ENCODE results near the gene C1QB.
A peak's percentile ranks its signal among the peaks of the same experiment; 100 is the strongest.

C1QB gene, protein sequence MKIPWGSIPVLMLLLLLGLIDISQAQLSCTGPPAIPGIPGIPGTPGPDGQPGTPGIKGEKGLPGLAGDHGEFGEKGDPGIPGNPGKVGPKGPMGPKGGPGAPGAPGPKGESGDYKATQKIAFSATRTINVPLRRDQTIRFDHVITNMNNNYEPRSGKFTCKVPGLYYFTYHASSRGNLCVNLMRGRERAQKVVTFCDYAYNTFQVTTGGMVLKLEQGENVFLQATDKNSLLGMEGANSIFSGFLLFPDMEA

GRCh38 chr1:22652881-22653316 is at the start of gene C1QB:
Gene C1QB, plus strand, starts transcription at chr1:22653236. Its CDS starts 6,227 bp downstream, at chr1:22659463.
- DNase-seq: no peak

DNA sequence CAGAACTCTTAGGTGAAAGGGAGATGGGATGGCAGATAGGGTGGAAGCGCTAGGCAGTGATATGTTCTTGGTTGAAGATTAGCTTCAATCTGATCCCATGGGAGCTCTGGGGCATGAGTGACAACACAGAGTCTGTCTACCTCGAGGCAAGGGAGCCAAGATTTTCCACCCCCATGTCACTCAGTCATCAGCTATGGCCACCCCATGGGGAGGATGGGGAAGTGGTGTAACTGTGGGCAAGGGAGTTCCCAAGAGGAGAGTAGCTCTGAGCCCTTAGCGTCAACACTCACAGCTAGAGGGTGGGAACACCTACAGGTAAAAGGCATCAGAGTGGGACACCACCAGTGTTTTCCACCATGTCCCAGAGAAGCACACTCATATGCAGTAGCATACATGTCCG is 46.9 kb upstream of the C1QB start:
- no peak for DNase-seq

- DNase-seq: no peak
These were observed 45.9 kb upstream of the C1QB start for GRCh38 chr1:22607154-22607553.

DNA sequence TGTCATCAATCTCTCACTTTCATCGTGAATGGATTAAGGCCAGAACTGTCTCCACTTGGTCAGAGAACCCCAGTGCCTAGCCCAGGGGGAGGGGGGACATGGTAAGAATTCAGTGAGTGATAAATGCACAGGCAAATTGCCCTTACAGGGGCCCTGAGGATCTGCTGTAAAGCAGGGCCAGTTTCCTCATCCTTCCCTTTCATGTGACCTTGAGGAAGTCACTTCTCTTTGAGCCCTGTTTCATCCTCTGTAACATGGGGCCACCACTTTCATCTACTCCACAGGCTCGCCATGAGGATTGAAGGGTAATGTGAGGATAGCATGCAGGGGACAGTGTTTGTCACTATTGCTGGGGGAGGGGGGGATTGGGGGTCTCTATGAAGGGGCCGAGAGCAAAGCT is 44.7 kb upstream of the C1QB start:
- no peak for DNase-seq

- no peak for DNase-seq
These were observed 43.7 kb upstream of the C1QB start for GRCh38 chr1:22609291-22609690.

- peak; percentile 28 for DNase-seq
These were observed 41.5 kb upstream of the C1QB start for GRCh38 chr1:22611530-22611947.

- no peak for DNase-seq
These were observed 40.1 kb upstream of the C1QB start for GRCh38 chr1:22612671-22613571.

DNA sequence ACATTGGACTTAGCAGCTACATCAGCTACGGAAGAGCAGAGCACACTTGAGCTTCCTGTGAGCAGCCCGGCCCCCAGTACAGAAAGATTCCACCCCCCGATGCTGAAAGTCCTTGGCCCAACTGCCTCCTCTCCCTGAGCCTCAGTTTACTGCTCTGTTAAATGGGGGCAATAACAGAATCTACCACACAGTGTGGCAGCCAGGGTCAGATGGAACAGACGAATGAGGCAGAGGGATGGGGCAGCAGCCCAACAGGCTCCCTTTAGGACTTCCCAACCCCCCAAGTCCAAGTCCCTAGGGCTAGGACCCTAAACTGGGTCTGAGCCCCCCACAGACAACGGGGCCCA is 39.5 kb upstream of the C1QB start:
- no peak for DNase-seq

DNA sequence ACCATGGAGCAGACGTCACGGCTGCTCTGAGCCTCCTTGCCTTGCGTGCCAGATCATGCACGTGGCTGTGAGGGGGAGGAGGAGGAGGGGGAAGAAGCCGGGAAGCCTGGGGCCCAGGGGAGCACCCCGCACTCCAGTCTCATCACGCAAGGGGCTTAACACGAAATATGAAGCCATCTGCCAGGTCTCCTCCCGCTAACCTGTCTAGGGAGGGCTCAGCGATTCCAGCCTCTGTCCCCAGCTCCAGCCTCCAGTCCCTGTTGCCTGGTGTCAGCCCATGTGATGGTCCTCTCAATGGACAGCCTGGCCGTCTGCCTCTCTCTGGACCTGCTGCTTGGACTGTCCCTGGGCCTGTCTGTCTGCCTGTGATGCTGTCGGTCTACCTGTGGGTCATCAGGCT is 39.1 kb upstream of the C1QB start:
- no peak for DNase-seq

- no peak for DNase-seq
These were observed 37.1 kb upstream of the C1QB start for GRCh38 chr1:22615886-22616285.

DNA sequence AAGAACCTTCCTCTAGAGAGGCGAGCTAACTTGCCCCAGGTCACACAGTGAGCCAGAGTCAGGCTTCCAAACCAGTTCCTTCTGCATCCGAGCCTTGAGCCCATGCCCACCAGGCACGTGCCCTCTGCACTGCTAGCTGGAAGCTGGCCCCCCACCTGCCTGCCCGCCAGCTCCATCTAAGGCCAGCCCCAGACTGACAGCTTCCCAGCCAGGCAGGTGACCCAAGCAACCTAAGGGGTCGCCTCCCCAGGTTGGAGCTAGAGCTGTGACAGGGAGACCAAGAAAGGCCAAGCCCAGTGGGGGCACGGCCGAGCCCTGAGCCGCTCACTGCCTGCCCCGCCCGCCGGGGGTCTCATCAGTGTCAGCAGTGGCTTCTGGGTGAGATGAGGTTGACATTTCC is 36.5 kb upstream of the C1QB start:
- no peak for DNase-seq

DNA sequence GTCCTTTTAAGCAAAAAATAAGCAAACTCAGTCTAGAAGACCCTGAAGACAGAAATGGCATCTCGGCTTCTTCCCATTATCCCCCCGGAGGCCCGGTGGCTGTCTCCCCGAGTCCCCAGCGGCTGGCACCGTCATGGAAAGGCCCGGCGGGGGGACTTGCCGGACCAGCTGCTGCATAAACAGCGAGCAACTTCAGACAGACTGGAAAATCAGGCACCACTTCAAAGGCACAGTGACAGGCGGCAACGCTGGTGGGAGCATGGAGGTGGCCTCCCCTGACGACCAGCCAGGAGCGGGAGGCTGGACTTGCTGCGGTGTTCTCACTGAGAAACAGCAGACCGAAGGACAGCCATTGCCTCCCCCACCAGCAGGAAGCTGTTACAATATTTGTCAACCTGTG is 35.0 kb upstream of the C1QB start:
- DNase-seq: no peak

GRCh38 chr1:22619252-22619651 is 33.8 kb upstream of the C1QB start:
- no peak for DNase-seq

- DNase-seq: no peak
These were observed 33.2 kb upstream of the C1QB start for GRCh38 chr1:22619798-22620197.

DNA sequence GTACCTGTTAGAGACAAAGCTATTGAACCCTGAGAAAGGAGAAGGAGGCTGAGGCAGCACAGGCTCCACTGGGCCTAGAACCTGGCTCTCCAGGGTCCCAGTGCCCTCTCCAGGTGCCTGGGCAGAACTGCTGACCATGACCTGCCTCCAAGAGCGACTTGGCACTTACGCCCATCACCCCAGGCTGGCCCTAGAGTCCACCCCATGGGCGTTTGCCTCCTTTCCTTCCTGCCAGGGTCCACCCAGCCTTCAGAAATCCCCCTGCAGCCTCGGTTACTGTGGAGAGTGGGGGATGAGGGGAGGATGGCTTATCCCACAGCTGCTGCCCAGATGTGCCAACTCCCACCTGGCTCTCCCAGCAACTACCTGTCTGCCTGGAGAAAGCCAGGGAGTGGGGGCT is 31.3 kb upstream of the C1QB start:
- DNase-seq: no peak

DNA sequence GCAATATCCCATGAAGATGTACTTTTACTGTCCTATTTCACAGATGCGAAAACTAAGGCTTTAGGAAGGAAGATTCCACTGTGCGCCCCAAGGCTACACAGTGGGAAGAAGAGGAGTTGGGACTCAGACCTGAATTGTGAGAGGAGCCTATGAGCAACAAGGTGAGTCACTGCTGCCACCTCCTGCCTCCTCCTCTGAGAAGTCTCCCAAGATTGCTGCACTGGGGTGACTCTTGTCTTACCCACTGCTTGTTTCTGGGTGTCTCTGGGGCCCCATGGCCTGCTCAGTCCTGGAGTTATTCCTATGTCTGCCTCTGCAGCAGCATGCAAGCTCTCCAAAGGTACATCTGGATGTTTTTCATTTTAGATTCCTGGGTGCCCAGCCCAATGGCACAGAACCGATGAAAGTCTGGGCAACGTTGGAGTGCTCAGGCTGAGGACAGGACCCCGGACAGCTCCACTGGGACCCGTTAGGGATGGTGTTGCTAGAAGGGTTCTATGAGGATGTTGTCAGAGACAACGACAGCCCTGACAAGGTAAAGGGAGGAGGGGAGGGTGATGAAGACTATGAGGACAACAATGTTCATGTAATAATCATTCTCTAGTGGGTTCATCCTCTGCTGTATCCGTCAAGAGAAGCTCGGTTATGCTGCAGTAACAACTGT is 27.6 kb upstream of the C1QB start:
- no peak for DNase-seq

GRCh38 chr1:22626237-22627157 is 26.5 kb upstream of the C1QB start:
- no peak for DNase-seq

GRCh38 chr1:22627331-22627730 is 25.7 kb upstream of the C1QB start:
- no peak for DNase-seq

DNA sequence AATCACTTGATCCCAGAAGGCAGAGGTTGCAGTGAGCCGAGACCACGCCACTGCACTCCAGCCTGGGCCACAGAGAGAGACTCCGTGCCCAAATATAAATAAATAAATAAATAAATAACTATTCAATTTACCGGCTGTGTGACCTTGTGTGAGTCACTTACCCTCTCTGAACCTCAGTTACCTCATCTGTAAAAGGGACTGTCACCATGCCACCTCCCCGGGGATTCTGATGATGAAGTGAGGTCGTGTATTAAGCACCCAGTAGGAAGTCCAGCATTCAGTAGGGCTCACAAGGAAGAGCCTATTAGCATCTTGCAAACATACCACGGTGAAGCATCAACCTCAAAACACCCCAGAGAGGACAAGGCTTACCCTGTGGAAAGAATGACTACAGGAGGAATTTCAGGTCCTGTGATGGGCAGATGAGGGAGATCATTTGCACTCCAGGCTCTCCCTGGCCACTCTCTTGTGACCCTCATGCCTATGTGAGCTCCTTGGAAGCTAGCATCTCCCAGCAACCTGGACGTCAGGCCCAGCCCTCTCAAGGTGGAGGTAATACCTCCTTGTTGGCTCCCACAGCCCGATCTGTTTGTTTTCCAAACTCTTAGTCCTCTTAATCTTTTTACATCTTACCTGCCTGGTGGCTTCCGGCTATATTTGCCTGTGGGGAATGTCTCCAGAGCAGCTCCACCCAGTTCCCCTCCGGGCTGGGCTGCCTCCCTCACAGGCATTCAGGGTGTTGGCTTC is 24.2 kb upstream of the C1QB start:
- DNase-seq: no peak

GRCh38 chr1:22629886-22630285 is 23.1 kb upstream of the C1QB start:
- DNase-seq: no peak

GRCh38 chr1:22633697-22634463 is 19.2 kb upstream of the C1QB start:
- no peak for DNase-seq
